SK-N-SH (cell line): ENCODE results near the gene RPL10. TPM values are rescaled to one million over a fixed set of nuclear protein-coding genes. Genes with fewer than 3 reads are reported as not detected.

Source experiments
- CTCF ChIA-PET: fragments of 300-600, 350-600 bp; formaldehyde crosslinking; extraction: SDS; loops from one replicate; lab custom pipeline; 2021; lab: Yijun Ruan, JAX
- POLR2A ChIA-PET: fragments of 350-600 bp; sonication (Branson Sonifier 250); formaldehyde crosslinking; extraction: SDS; loops from one replicate; lab custom pipeline; 2020; ENCODE audit warnings: antibody characterized with exemption, inconsistent platforms; lab: Yijun Ruan, JAX
- DNase-seq: peaks from one replicate; pipeline ENCODE4 v3.0.0; 2012
- H2AFZ ChIP-seq: fragments of 200-600 bp; sonication (generic); 2 replicates; pipeline ENCODE4 v1.8.1; 2016; ENCODE audit warnings: antibody characterized with exemption, mild to moderate bottlenecking, low read depth
- H3F3A ChIP-seq: fragments of 200-600 bp; sonication (generic); replicated peaks from 2 replicates; pipeline ENCODE3; 2016; ENCODE audit warnings: antibody characterized with exemption, mild to moderate bottlenecking; ENCODE audit not compliant: insufficient read depth
- H3K27ac ChIP-seq, 2 experiments: fragments of 200-500 bp in 1 of 2; fragments of 200-600 bp in 1 of 2; sonication (Bioruptor generic) in 1 of 2; sonication (generic), shearing (Covaris generic) in 1 of 2; 2 replicates each; pipeline versions ENCODE4 v1.5.1 to v1.6.1; 2014 to 2016; ENCODE audit warnings: low read depth in 2 of 2, inconsistent platforms in 1 of 2, low read length in 1 of 2, mild to moderate bottlenecking in 1 of 2, mixed read lengths in 1 of 2
- H3K27me3 ChIP-seq: fragments of 200-600 bp; sonication (generic), shearing (Covaris generic); 2 replicates; pipeline ENCODE4 v1.6.1; 2016; ENCODE audit warnings: mixed run types; ENCODE audit not compliant: insufficient read depth
- H3K36me3 ChIP-seq, 2 experiments: fragments of 200-500 bp in 1 of 2; fragments of 200-600 bp in 1 of 2; sonication (Bioruptor generic) in 1 of 2; sonication (generic) in 1 of 2; replicated peaks in 1 of 2; 2 replicates each; pipeline versions ENCODE3 to v1.5.1; 2014 to 2016; ENCODE audit warnings: low read length in 1 of 2, mild to moderate bottlenecking in 1 of 2; ENCODE audit not compliant: insufficient read depth in 2 of 2, control insufficient read depth in 1 of 2
- H3K4me1 ChIP-seq, 2 experiments: fragments of 200-500 bp in 1 of 2; fragments of 200-600 bp in 1 of 2; sonication (Bioruptor generic) in 1 of 2; sonication (generic), shearing (Covaris generic) in 1 of 2; 2 replicates each; pipeline versions ENCODE4 v1.5.1 to v1.6.1; 2014 to 2016; ENCODE audit warnings: low read depth in 1 of 2, low read length in 1 of 2, mixed run types in 1 of 2; ENCODE audit not compliant: insufficient read depth in 2 of 2, control insufficient read depth in 1 of 2
- H3K4me2 ChIP-seq: fragments of 200-600 bp; sonication (generic), shearing (Covaris generic); 2 replicates; pipeline ENCODE4 v1.6.1; 2017; ENCODE audit warnings: mixed run types
- H3K4me3 ChIP-seq, 2 experiments: fragments of 200-500 bp in 1 of 2; fragments of 200-600 bp in 1 of 2; sonication (Bioruptor generic) in 1 of 2; sonication (generic), shearing (Covaris generic) in 1 of 2; 2 replicates each; pipeline versions ENCODE4 v1.5.1 to v1.8.1; 2014 to 2016; ENCODE audit warnings: low read depth in 2 of 2, inconsistent platforms in 1 of 2, low read length in 1 of 2, mild to moderate bottlenecking in 1 of 2, mixed read lengths in 1 of 2, moderate library complexity in 1 of 2
- H3K79me2 ChIP-seq: fragments of 200-600 bp; sonication (generic); 2 replicates; pipeline ENCODE4 v1.8.1; 2017; ENCODE audit warnings: mild to moderate bottlenecking; ENCODE audit not compliant: insufficient read depth
- H3K9ac ChIP-seq: fragments of 200-600 bp; sonication (generic); 2 replicates; pipeline ENCODE4 v1.6.1; 2017; ENCODE audit warnings: mixed run types
- H3K9me2 ChIP-seq: fragments of 200-600 bp; sonication (generic); 2 replicates; pipeline ENCODE4 v1.6.1; 2017; ENCODE audit warnings: mixed run types
- H3K9me3 ChIP-seq: fragments of 200-600 bp; sonication (generic); 2 replicates; pipeline ENCODE4 v1.6.1; 2017; ENCODE audit warnings: mixed run types, mild to moderate bottlenecking, moderate library complexity
- H4K20me1 ChIP-seq: fragments of 200-600 bp; sonication (generic); 2 replicates; pipeline ENCODE4 v1.6.1; 2017; ENCODE audit warnings: mild to moderate bottlenecking, mixed run types; ENCODE audit not compliant: insufficient read depth
- EP300 ChIP-seq, 2 experiments: IDR thresholded peaks; 2 replicates each; pipeline versions ENCODE4 v1.4.0 to v1.6.1; 2012; ENCODE audit warnings: borderline replicate concordance in 1 of 2, low read depth in 1 of 2, low read length in 1 of 2
- FOXJ3 ChIP-seq: sonication (generic); formaldehyde crosslinking; IDR thresholded peaks from 2 replicates; pipeline ENCODE4 v1.5.1; 2020; ENCODE audit warnings: mild to moderate bottlenecking, missing genetic modification reagents
- FOXM1 ChIP-seq: IDR thresholded peaks from 2 replicates; pipeline ENCODE4 v1.4.0; 2012; ENCODE audit warnings: low read depth, mild to moderate bottlenecking
- NFIC ChIP-seq: IDR thresholded peaks from 2 replicates; pipeline ENCODE4 v1.4.0; 2012; ENCODE audit warnings: borderline replicate concordance
- POLR2AphosphoS5 ChIP-seq: IDR thresholded peaks from 2 replicates; pipeline ENCODE4 v1.6.1; 2012; ENCODE audit warnings: low read depth, low read length
- RAD21 ChIP-seq: IDR thresholded peaks from 2 replicates; pipeline ENCODE4 v1.6.1; 2012; ENCODE audit warnings: mild to moderate bottlenecking, low read length
- RFX5 ChIP-seq: IDR thresholded peaks from 2 replicates; pipeline ENCODE4 v1.6.1; 2012; ENCODE audit warnings: mild to moderate bottlenecking, improper control_type of control experiment, low read length
- RXRA ChIP-seq: IDR thresholded peaks from 2 replicates; pipeline ENCODE4 v1.4.0; 2012; ENCODE audit warnings: low read depth, mild to moderate bottlenecking, borderline replicate concordance
- SIN3A ChIP-seq: IDR thresholded peaks from 2 replicates; pipeline ENCODE4 v1.6.1; 2012; ENCODE audit warnings: low read depth, mild to moderate bottlenecking, low read length, moderate library complexity, borderline replicate concordance
- TCF12 ChIP-seq: IDR thresholded peaks from 2 replicates; pipeline ENCODE4 v1.4.0; 2012
- TEAD4 ChIP-seq: IDR thresholded peaks from 2 replicates; pipeline ENCODE4 v1.4.0; 2012; ENCODE audit warnings: mild to moderate bottlenecking, borderline replicate concordance; ENCODE audit not compliant: insufficient read depth
- WGBS: methylation state at CpG from one replicate; pipeline ENCODE4 v1.1.6; 2017; ENCODE audit warnings: low lambda C conversion rate; 5-methylcytosine and 5-hydroxymethylcytosine counted together
- polyA plus RNA-seq, 3 experiments: library from polyadenylated mRNA; depleted of rRNA; stranded (reverse); fragments of >200 nt; gene quantifications; 2 replicates each; pipeline ENCODE4 v1.2.3, GENCODE V29; 2012
- TF ChIP-seq, protein P1 (sequence below): fragments of 150-350 bp; IDR thresholded peaks from 2 replicates; pipeline ENCODE4 v1.6.1; 2017; ENCODE audit warnings: antibody characterized with exemption, low read length, low read depth, borderline replicate concordance
- TF ChIP-seq, protein P2 (sequence below): IDR thresholded peaks from 2 replicates; pipeline ENCODE4 v1.4.0; 2012; ENCODE audit warnings: low read depth, borderline replicate concordance
- TF ChIP-seq, protein P3 (sequence below): fragments of 150-350 bp; IDR thresholded peaks from 2 replicates; pipeline ENCODE4 v1.6.1; 2016; ENCODE audit warnings: mild to moderate bottlenecking, low read depth, low read length
- TF ChIP-seq, protein P4 (sequence below): IDR thresholded peaks from 2 replicates; pipeline ENCODE4; 2012

The RPL10 gene
- polyA plus RNA-seq, 1 of the 3 experiments (the other 2 are of a cell fraction), result 4,562 TPM

DNA sequence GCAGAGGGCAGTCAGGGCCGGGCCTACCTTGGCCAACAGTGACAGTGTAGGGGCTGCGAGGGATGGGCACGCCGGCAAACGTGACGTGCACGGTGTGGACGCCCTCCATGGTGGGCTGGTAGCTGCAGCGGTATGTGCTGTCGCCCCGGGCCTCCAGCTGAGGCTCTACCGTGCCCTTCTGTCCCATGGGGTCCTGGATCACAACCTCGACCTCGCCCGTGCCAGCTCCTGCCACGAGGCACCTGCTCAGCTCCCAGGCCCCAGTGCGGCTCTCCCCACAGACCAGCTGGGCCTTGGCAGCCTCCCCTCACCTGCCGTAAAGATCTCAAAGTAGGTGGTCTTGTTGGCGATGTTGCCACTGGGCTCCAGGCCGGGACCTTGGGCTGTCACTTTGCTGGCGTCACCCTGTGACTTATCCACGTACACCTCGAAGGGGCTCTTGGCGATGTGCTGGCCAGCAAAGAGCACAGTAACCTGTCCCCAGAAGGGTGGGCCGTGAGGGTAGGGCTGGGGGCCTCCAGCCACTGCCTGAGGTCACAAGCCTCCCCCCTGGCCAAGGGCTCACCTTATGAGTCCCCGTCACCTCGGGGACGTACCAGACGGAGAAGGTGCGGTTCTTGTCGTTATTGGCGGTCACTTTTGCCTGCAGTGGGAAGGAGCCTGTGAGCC is 32.0 kb upstream of the RPL10 start:
- Histone ChIP-seq H3K27me3 (no peaks in the 10 kb centered on the region), H2AFZ (no peak overlapping the region), H4K20me1 (peaks cover 76% of the 10 kb centered on the region), H3K4me3 (no peak overlapping the region), H3K4me1 (peaks cover 9 to 17% of the 10 kb centered on the region in 2 experiments; a peak in 2 of 4 replicates), H3F3A (peaks cover 26% of the 10 kb centered on the region), H3K27ac (peak overlapping the region in 1 of 2 experiments; percentile 98; a peak in 2 of 4 replicates), H3K4me2 (peak overlapping the region; percentile 84; the same call in 1 of the 2 replicates), H3K9me3 (no peaks in the 10 kb centered on the region), H3K79me2 (peaks cover 96% of the 10 kb centered on the region), H3K9me2 (no peaks in the 10 kb centered on the region), H3K36me3 (peaks cover 17 to 49% of the 10 kb centered on the region in 2 experiments), H3K9ac (no peak overlapping the region)
- WGBS, result 72% methylated on average over 23 of the region's 32 CpGs
- 0 out of 2 replicates have a peak, but pooled peaks have one; percentile 7 for TF ChIP-seq POLR2AphosphoS5
- no peak for TF ChIP-seq TCF12
- TF ChIP-seq, protein P1, sequence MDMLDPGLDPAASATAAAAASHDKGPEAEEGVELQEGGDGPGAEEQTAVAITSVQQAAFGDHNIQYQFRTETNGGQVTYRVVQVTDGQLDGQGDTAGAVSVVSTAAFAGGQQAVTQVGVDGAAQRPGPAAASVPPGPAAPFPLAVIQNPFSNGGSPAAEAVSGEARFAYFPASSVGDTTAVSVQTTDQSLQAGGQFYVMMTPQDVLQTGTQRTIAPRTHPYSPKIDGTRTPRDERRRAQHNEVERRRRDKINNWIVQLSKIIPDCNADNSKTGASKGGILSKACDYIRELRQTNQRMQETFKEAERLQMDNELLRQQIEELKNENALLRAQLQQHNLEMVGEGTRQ, result no peak
- ChIA-PET POLR2A (interaction anchor here (1.5 to 1.8 kb wide), 2 partner anchors 12 to 19 kb away, joined by 3 to 4 read pairs; no protein-coding TSS in a partner anchor), CTCF (no interaction called here)
- DNase-seq, result no peak

DNA sequence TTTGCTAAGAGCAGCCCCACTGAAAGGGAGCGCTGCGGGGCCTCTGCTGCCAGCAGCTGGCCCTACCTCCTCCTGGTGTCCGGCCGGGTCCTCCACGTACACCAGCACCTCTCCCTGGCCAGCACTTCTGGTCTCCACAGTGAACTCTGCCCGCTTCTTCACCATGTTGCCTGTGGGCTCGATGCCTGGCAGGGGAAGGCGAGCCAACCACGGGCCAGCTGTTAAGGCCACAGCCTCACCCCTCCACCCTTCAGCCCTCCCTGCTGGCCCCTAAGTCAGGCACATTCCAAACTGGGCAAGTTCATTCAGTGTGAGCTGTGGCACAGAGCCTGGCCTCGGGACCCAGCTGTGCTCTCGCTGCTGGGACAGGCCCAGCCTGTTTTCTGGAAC is 31.5 kb upstream of the RPL10 start:
- 82% methylated on average over 4 of the region's 11 CpGs for WGBS
- no peak for DNase-seq
- H3K4me2 ChIP-seq, result peak overlapping the region; percentile 84; the same call in 1 of the 2 replicates
- H3K36me3 ChIP-seq, result peaks cover 15 to 43% of the 10 kb centered on the region in 2 experiments
- peaks cover 22% of the 10 kb centered on the region for H3F3A ChIP-seq
- peaks cover 9 to 17% of the 10 kb centered on the region in 2 experiments; a peak in 2 of 4 replicates for H3K4me1 ChIP-seq
- no peaks in the 10 kb centered on the region for H3K9me3 ChIP-seq
- H3K4me3 ChIP-seq, result no peak overlapping the region
- H4K20me1 ChIP-seq, result peaks cover 71% of the 10 kb centered on the region
- no peaks in the 10 kb centered on the region for H3K27me3 ChIP-seq
- peak overlapping the region; percentile 92; the same call in 1 of the 2 replicates for H3K9ac ChIP-seq
- H3K27ac ChIP-seq, result peak overlapping the region in 1 of 2 experiments; percentile 98; a peak in 2 of 4 replicates
- ChIA-PET POLR2A (interaction anchor here (1.5 to 1.8 kb wide), 2 partner anchors 13 to 19 kb away, joined by 3 to 4 read pairs; no protein-coding TSS in a partner anchor), CTCF (no interaction called here)
- no peaks in the 10 kb centered on the region for H3K9me2 ChIP-seq
- H3K79me2 ChIP-seq, result peaks cover 94% of the 10 kb centered on the region
- TF ChIP-seq SIN3A, result no peak
- TF ChIP-seq TCF12, result no peak
- no peak for TF ChIP-seq FOXJ3
- no peak for TF ChIP-seq FOXM1
- TF ChIP-seq TEAD4, result no peak
- no peak for TF ChIP-seq NFIC
- no peak for TF ChIP-seq RAD21
- TF ChIP-seq EP300 (IDR thresholded peaks at IDR 0.05; ENCODE audit: borderline replicate concordance in 1 of 2, low read depth in 1 of 2, low read length in 1 of 2), result no peak
- TF ChIP-seq, protein P2, sequence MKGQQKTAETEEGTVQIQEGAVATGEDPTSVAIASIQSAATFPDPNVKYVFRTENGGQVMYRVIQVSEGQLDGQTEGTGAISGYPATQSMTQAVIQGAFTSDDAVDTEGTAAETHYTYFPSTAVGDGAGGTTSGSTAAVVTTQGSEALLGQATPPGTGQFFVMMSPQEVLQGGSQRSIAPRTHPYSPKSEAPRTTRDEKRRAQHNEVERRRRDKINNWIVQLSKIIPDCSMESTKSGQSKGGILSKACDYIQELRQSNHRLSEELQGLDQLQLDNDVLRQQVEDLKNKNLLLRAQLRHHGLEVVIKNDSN, result no peak
- TF ChIP-seq, protein P3, sequence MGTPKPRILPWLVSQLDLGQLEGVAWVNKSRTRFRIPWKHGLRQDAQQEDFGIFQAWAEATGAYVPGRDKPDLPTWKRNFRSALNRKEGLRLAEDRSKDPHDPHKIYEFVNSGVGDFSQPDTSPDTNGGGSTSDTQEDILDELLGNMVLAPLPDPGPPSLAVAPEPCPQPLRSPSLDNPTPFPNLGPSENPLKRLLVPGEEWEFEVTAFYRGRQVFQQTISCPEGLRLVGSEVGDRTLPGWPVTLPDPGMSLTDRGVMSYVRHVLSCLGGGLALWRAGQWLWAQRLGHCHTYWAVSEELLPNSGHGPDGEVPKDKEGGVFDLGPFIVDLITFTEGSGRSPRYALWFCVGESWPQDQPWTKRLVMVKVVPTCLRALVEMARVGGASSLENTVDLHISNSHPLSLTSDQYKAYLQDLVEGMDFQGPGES, result no peak
- TF ChIP-seq RFX5, result no peak
- TF ChIP-seq, protein P1, result no peak
- TF ChIP-seq RXRA, result no peak
- TF ChIP-seq, protein P4, sequence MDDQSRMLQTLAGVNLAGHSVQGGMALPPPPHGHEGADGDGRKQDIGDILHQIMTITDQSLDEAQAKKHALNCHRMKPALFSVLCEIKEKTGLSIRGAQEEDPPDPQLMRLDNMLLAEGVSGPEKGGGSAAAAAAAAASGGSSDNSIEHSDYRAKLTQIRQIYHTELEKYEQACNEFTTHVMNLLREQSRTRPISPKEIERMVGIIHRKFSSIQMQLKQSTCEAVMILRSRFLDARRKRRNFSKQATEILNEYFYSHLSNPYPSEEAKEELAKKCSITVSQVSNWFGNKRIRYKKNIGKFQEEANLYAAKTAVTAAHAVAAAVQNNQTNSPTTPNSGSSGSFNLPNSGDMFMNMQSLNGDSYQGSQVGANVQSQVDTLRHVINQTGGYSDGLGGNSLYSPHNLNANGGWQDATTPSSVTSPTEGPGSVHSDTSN, result no peak
- no peak overlapping the region for H2AFZ ChIP-seq
